ENCODE measurements around the gene SSX2IP.

- TF ChIP-seq CTCF (conservative IDR thresholded peaks at IDR 0.05) (no peak), EZH2 (IDR thresholded peaks at IDR 0.05; ENCODE audit: low read depth) (no peak)
Observed at GRCh38 chr1:84642774-84643173, 47.5 kb downstream of the SSX2IP start.

Data from PC-9 (cell line).